Glutamatergic neuron (in vitro differentiated cells): Measurements from ENCODE around the gene SIRT4. TPM values are rescaled to one million over a fixed set of nuclear protein-coding genes. Genes with fewer than 3 reads are reported as not detected.

Source experiments
- DNase-seq: peaks from one replicate; pipeline ENCODE4 v3.0.0; 2022
- H3K27ac Mint-ChIP-seq: one replicate; pipeline ENCODE4 v1.8.0; 2020; ENCODE audit warnings: mild to moderate bottlenecking, mixed read lengths, inconsistent platforms; ENCODE audit not compliant: unreplicated experiment
- H3K27me3 Mint-ChIP-seq: one replicate; pipeline ENCODE4 v1.8.0; 2020; ENCODE audit warnings: mild to moderate bottlenecking, moderate library complexity, mixed read lengths, inconsistent platforms; ENCODE audit not compliant: unreplicated experiment
- H3K36me3 Mint-ChIP-seq: one replicate; pipeline ENCODE4 v1.8.0; 2020; ENCODE audit warnings: mild to moderate bottlenecking, mixed read lengths, inconsistent platforms; ENCODE audit not compliant: unreplicated experiment
- H3K4me1 Mint-ChIP-seq: one replicate; pipeline ENCODE4 v1.8.0; 2020; ENCODE audit warnings: mild to moderate bottlenecking, low read depth, mixed read lengths, inconsistent platforms; ENCODE audit not compliant: unreplicated experiment
- H3K4me3 Mint-ChIP-seq: one replicate; pipeline ENCODE4 v1.8.0; 2020; ENCODE audit warnings: mild to moderate bottlenecking, mixed read lengths, inconsistent platforms; ENCODE audit not compliant: unreplicated experiment
- H3K9me3 Mint-ChIP-seq: one replicate; pipeline ENCODE4 v1.8.0; 2020; ENCODE audit warnings: mild to moderate bottlenecking, moderate library complexity, mixed read lengths, inconsistent platforms; ENCODE audit not compliant: unreplicated experiment
- CTCF ChIP-seq: fragments of 200-600 bp; sonication (generic); IDR thresholded peaks from one replicate; pipeline ENCODE4 v1.5.0; 2021; ENCODE audit not compliant: partially characterized antibody, unreplicated experiment
- total RNA-seq: library from RNA; stranded (reverse); fragmentation: NEBNext Ultra II Directional; extraction: Animal tissue kit (Norgen Biotek cat#: 25700); gene quantifications from one replicate; pipeline ENCODE4 v1.2.1, GENCODE V29; 2021; ENCODE audit not compliant: unreplicated experiment

The SIRT4 gene
- total RNA-seq, 1 donor from 2014 or later: 3.8 TPM

GRCh38 chr12:120353136-120353535 is 51.0 kb downstream of the SIRT4 start:
- Mint-ChIP-seq H3K4me3 (no peak overlapping the region), H3K27me3 (peaks cover 4% of the 10 kb centered on the region), H3K36me3 (peaks cover 7% of the 10 kb centered on the region), H3K4me1 (peaks cover 15% of the 10 kb centered on the region), H3K9me3 (peaks cover 10% of the 10 kb centered on the region), H3K27ac (no peak overlapping the region)
- TF ChIP-seq CTCF: no peak
- no peak for DNase-seq

DNA sequence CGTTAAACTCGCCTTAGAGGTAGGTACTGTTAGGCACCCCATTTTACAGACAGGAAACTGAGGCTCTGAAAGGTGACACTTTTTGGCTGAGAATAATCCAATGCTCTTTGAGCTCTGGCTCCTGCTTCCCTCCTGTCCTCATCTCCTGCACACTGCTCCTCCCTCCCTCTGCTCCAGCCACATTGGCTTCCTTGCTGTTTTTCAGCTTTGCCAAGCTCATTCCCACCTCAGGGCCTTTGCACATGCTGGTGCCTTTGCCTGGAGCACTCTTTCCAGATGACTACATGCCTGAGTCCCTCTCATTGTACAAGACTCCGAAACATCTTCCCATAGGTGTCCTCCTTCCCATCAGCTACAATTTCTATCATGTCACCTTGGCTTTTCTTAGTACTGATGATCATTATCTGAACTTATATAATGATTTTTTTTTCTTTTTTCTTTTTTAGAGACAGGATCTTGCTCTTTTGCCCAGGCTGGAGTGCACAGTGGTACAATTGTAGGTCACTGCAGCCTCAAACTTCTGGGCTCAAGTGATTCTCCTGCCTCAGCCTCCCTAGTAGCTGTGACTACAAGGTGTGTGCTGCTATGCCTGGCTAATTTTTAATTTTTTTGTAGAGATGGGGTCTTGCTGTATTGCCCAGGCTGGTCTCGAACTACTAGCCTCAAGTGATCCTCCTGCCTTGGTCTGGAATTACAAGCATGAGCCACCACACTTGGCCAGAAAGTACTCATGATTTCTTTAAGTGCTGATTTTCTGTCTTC is 51.6 kb downstream of the SIRT4 start:
- Mint-ChIP-seq H3K9me3 (peaks cover 12% of the 10 kb centered on the region), H3K27ac (no peak overlapping the region)

GRCh38 chr12:120356567-120357030 is 54.5 kb downstream of the SIRT4 start:
- H3K27me3 Mint-ChIP-seq: peaks cover 15% of the 10 kb centered on the region
- peak overlapping the region; percentile 88 for H3K27ac Mint-ChIP-seq
- H3K9me3 Mint-ChIP-seq: peaks cover 19% of the 10 kb centered on the region
- no peak overlapping the region for H3K4me3 Mint-ChIP-seq
- peaks cover 9% of the 10 kb centered on the region for H3K36me3 Mint-ChIP-seq
- DNase-seq: peak; percentile 85
- peak; percentile 85 for TF ChIP-seq CTCF
- peaks cover 38% of the 10 kb centered on the region for H3K4me1 Mint-ChIP-seq

More for the DNA sequence above, 51.6 kb downstream of the SIRT4 start:
- Mint-ChIP-seq H3K4me3 (no peak overlapping the region), H3K4me1 (peaks cover 19% of the 10 kb centered on the region), H3K27me3 (peaks cover 4% of the 10 kb centered on the region), H3K36me3 (peaks cover 9% of the 10 kb centered on the region)
- TF ChIP-seq CTCF: no peak
- no peak for DNase-seq

- no peak for DNase-seq
- peaks cover 20% of the 10 kb centered on the region for H3K9me3 Mint-ChIP-seq
- TF ChIP-seq CTCF: no peak
- peak overlapping the region; percentile 88 for H3K27ac Mint-ChIP-seq
- H3K36me3 Mint-ChIP-seq: peaks cover 9% of the 10 kb centered on the region
- H3K27me3 Mint-ChIP-seq: peaks cover 16% of the 10 kb centered on the region
- H3K4me1 Mint-ChIP-seq: peaks cover 39% of the 10 kb centered on the region
- H3K4me3 Mint-ChIP-seq: no peak overlapping the region
Observed at GRCh38 chr12:120357104-120357503, 55.0 kb downstream of the SIRT4 start.

GRCh38 chr12:120358412-120359100 is 56.4 kb downstream of the SIRT4 start:
- peaks cover 7% of the 10 kb centered on the region for H3K36me3 Mint-ChIP-seq
- no peak for TF ChIP-seq CTCF
- H3K4me1 Mint-ChIP-seq: peaks cover 54% of the 10 kb centered on the region
- H3K9me3 Mint-ChIP-seq: peaks cover 28% of the 10 kb centered on the region
- no peak for DNase-seq
- H3K27ac Mint-ChIP-seq: peak overlapping the region; percentile 88
- H3K27me3 Mint-ChIP-seq: peaks cover 29% of the 10 kb centered on the region
- peak overlapping the region; percentile 58 for H3K4me3 Mint-ChIP-seq
